ENCODE measurements around the gene ORMDL3.

GRCh38 chr17:39929646-39930407 is 2.4 kb upstream of the ORMDL3 start:
- TF ChIP-seq EZH2 (IDR thresholded peaks at IDR 0.05; ENCODE audit: low read length, missing control alignments) = no peak
- TF ChIP-seq, protein P1, sequence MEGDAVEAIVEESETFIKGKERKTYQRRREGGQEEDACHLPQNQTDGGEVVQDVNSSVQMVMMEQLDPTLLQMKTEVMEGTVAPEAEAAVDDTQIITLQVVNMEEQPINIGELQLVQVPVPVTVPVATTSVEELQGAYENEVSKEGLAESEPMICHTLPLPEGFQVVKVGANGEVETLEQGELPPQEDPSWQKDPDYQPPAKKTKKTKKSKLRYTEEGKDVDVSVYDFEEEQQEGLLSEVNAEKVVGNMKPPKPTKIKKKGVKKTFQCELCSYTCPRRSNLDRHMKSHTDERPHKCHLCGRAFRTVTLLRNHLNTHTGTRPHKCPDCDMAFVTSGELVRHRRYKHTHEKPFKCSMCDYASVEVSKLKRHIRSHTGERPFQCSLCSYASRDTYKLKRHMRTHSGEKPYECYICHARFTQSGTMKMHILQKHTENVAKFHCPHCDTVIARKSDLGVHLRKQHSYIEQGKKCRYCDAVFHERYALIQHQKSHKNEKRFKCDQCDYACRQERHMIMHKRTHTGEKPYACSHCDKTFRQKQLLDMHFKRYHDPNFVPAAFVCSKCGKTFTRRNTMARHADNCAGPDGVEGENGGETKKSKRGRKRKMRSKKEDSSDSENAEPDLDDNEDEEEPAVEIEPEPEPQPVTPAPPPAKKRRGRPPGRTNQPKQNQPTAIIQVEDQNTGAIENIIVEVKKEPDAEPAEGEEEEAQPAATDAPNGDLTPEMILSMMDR (conservative IDR thresholded peaks at IDR 0.05 in 1 of 2, IDR thresholded peaks at IDR 0.05 in 1 of 2; ENCODE audit: low read depth in 1 of 2, low read length in 2 of 2) = no peak
